Cerebellar cortex (tissue), 1 donor: ENCODE data around the gene RBMS1.

Source experiments
- DNase-seq: peaks from one replicate; pipeline ENCODE4 v3.0.0-alpha.2; 2015; ENCODE audit warnings: low spot score

RBMS1 gene

DNA sequence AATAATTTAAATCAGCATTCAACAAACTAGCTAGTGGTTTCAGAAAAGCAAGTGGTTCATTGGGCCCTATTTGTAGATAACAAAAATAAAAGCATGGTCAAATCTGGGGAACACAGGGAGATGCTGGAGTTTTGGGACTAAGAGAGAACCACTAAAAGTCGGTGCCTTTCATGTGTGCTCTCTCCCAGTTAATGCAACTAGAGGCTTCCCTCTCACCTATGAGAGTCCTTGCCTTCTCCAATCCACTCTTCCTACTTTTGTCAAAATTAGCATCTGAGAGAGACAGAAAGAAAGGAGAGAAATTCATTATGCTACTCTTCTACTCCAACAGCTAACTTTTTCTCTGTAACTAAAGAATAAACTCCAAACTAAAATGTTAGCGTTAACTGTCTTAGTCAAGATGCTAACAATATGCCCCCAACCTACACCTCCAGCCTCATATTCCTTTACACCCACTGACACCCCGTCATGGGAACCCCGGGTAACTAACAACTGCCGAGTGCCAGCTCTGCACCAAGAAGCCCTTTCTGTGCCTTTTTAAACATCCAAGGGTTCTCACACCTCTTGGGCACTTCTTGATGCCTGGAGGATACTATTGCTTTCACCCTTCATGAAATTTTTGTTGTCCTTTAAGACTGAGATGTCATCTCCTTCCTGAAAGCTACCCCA lies 133.4 kb downstream of the RBMS1 start:
- no peak for DNase-seq

DNA sequence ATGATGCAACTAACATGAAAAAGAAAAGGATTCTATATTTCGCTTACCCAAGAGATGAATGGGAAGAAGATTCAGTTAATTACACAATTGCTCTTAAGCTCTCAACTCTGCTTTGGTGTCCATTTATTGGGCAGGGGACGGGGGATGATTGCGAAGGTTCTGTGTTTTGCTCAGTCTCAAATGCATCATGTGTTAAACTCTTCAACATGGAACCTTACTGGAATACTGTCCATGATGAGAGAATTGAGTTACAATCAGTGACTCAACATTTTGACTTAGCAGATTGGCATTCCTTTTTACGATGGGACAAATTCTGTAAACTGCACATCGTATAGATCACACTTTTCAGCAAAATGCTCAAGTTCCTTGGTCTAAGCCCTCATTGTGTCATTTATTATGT lies 135.6 kb downstream of the RBMS1 start:
- DNase-seq, result no peak

DNA sequence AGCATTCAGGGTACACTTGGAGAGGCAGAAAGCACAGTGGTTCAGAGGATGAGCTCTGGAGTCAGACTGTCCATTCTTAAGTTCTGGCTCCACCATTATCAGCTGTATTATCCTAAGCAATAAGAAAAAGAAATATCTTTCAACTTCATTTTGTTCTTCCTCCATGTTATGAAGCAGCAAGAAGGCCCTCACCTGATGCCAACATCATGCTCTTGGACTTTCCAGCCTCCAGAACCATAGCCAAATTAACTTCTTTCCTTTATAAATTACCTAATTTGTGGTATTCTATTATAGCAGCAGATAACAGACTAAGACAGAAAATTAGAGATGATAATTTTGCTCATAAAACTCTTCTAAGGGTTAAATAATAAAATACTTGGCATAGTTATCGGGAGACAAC lies 137.1 kb downstream of the RBMS1 start:
- no peak for DNase-seq

DNA sequence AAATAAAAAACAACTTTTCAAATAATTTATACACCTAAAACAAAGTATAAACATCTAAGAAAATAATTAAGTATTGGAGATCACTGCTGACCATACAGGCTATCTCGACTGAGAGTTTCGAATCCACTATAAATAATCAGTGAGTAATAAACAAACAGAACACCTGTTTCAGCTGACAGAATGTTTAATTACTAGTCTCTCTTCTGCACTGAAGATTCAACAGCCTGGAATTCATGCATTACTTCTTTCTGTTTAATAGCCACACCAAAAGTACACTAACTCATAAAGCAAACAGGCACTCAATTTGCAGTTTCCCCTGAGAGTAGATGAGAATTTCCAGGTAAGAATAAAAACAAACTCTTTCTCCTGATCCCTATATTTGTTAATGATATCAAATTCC lies 138.5 kb downstream of the RBMS1 start:
- no peak for DNase-seq

DNA sequence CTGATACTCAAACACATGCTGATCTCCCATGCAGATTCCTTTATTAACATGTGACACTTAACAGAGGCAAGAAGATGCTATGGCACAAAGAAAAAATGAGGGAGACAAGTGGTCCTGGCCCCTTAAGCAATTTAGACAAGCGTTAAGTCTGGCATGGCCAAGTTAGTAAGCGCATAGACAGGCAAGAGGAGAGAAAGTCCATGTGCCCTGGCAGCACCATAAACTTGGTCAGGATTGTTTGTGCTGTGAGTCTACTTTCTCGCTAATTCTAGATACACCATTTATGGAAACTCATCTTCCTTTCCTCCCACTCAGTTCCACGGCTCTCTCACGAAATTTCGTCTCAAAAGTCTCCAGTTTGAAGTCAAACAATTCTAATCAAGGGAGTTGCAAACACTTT lies 138.9 kb downstream of the RBMS1 start:
- no peak for DNase-seq

DNA sequence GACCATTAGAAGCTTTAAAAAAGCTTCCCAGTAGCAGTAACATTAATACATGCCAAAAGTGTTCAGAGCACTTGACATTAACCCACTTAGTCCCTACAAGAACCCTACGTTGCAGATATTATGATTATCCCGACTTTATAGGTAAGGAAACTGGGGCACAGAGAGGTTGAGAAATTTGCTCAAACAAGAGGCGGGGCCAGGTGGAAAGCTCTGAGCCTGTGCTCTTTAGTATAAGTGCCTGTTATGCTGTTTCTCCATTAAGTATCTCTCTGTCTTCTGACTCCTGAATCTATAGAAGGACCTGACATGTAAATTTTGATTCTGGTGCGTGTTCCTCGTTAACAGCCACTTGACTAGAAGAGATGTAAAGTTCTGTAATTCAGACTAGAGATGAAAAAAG lies 139.8 kb downstream of the RBMS1 start:
- no peak for DNase-seq

DNA sequence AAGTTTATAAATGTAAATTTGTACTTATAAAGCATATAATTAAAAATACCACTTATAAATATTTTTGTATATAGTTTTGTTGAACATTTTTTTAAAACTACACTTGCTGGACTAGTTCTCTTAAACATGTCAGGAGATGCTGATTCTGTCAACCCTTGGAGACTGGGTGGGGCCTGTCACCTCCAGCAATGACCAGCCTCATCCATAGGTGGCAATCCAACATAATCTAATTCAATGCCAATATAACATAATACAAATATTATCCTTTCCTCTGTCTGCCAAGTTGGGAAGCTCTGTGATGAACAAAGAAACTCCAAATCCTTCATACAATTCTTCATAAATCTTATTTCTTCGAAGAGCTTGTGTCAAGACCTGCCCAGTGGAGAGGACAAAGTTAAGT lies 140.4 kb downstream of the RBMS1 start:
- DNase-seq, result no peak

DNA sequence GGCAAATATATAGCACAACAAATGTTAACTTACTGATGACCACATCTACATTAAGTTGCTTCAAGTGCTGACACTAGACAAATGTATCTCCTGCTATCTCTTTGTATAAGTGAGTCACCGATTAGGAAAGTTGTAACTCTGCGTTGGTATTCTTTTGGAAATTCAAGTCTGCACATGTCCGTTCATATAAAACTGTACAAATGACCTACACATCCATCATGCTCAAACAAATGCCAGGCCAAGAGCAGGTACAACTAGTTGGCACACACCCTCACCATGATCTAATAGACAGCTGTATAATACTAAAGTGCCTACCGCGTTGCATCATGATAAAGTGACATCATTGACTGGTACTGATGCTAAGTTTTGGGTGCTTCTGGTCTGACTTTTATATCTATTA lies 141.1 kb downstream of the RBMS1 start:
- no peak for DNase-seq

DNA sequence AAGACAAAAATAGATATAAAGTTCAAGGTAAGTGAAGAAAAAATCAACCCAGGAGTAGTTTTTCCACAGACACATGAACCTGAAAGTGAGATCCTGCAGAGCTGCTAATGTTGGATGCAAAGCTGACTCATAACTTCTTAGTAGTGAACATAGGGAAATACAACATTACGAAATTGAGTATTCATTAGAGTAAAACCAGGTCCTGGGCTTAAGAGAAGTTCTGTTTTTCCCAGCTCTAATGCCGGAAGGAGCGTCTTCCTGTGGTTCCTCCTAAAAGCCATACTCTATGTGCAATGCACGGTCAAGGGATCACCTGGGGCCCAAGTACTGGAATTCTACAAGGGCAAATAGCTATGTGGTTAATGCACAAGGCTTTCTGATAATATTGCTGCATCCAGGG lies 141.7 kb downstream of the RBMS1 start:
- no peak for DNase-seq

DNA sequence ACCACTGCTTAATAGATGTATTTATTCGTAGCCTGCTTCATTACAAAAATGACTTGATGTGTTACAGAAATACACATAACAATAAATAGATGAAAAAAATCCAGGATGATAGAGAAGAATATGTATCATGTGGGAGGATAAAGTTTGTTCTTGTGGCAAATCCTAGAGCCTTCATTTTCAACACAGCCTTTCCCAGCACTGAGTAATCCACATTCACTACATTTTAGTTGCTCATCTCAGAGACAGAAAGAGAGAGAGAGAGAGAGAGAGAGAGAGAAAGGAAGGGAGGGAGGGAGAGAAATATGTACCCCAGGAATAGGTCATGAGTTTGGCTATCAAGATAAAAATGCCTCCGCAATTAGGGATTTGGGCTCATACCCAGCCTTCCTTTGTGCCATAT lies 144.3 kb downstream of the RBMS1 start:
- DNase-seq, result no peak

DNA sequence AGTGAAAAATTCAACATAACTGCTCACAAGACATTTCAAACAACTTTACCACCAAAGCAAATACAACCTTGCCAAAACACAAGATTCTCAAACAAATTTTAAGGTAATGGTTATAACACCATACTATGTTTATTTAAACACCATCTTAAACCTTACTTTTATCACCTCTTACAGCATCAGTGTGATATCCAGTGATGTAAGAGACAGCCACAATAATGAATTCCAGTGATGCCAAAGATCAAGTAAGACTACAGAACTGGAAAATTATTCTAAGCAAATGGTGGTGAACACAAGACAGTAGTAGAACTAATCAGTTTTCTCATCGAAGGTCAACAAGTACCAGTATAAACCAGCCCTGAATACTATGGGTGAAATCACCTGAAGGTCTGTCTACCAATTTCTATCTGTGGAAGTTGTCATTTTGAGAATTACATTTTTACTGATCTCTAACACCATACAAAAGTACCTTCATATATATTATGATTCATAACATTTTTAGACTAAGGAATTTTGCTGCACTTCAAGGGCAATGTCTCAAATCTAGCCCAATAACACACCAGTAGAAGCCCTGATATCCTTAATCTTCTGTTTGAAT lies 146.2 kb downstream of the RBMS1 start:
- DNase-seq, result no peak

DNA sequence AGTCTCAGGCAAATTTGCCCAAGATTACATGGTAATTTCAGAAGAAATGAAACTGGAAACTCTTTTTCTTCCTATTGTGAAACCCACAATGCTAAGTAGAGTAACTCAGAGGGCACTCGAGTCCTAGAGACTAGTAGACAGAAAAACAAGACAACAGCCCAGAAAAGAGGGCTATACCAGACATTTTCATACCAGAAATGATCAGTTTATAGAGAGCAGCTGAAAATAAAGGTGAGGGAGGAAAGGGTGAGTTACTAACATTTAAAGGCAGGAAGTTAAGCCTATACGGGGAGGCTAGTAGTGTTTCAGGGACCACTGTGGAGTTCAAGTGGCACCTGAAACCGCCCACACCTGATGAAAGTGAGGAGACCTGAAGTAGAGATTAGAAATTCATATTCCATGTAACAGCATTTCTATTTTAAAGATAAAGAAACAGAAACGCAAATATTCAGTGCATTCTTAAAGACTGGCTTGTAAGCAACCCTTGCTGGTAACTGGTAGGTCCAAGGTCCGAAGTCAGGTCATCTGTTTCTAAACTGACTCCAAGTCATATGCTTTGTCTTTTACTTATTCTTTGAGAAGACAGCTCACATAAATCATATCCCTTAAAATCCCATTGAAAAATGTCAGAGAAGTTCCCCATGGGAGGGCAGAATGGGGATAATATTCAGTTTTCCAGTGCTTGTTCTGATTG lies 148.4 kb downstream of the RBMS1 start:
- no peak for DNase-seq

DNA sequence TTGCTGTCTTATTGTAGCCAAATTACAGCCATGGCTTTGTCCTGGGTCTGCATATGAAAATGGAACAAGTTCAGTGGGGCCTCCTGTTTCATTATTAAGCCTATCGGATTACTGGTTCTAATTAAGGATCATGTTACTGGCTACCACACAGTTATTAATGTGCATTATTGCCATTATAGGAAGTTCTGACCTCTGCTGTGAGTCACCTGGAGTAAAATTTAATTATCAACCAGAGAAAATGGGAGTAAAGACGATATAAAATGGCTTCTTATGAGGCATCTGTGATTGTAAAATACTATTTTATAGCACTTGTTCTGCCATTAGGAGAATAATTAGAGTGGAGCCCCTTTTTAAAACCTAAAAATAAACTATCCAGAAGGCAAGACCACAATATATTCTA lies 150.2 kb downstream of the RBMS1 start:
- no peak for DNase-seq

DNA sequence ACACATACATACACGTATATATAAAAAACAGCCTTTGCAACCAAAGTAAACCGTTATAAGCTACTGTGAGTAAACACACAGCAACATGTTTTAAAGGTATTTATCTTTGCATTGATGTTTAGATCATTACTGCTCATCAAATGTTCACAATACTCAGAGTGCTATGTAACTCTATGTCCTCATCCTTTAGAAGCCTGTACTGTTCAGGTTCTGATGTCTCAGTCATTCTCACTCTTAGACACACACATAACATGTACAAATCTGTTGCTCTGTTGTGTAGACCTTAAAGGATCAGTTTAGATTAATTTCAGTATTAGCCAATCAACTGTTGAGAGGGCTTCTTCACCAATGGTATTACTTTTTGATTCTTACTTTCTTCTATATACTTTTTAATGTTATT lies 153.9 kb downstream of the RBMS1 start:
- DNase-seq, result no peak

DNA sequence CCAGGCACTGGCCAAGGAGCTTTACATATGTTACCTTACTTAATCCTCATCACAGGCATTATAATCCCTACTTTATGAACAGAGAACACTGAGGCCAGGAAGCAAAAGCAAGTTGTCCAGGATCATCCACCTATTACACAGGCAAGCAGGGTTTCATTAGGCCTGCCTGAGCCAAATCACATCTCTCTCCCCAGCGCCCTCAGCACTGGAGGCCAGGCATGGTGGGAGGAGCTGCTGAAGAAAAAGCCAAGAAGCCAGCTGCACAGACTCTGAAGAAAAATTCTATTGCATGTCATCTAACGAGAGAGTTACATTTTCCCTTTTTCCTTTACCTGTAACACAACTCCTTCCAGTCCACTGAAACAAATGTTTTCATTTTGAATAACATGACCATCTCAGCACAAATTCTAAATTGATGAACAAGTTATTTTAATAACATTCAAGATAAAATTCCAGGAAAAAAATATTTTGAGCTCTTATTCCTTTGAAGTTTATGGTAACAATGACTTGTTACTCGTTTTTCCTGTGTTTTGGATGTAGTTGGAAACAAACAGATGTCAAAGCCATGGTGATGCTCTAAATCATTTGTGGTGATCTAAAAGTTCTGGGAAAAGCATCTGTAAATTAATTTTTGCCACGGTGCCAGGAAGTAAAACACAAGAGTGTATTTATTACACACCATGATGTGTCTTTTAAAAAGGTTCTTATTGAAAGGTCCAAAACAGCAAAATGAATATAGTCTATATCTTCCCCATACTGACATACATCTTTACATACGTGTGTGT lies 154.5 kb downstream of the RBMS1 start:
- no peak for DNase-seq

DNA sequence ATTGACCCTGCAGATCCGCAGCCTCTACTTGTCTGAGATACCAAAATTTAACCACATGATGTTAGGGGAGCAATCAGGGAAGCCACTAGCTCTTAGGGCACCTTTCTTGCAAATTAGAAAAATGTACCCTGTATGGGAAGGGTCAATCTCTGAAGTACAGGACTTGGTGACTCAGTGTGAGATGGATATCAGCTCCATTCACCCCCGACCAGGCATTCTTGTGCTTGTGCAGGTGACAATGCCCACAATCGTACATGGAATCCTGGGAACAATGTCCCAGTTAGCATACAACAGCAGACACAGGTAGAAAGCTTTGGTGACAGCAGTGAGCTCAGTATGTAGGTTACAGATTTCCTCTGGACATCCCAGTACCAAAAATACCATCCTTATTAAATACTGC lies 155.9 kb downstream of the RBMS1 start:
- DNase-seq, result no peak

DNA sequence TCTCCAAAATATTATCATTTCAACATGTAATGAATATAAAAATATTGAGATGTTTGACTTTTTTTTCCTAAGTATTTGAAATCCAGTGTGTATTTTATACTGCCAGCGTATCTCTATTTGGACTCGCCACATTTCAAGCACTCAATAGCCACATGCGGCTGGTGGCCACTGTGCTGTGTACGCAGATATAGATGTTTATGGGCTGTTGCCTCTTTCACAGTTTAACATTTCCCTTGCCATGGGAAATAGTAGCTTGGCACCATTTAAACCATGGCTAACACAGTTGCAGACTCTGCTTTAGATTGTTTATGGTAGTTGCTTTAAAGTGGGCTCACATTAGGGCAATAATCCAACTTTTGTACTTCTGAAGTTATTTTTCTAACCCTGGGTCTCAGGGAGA lies 157.0 kb downstream of the RBMS1 start:
- no peak for DNase-seq

DNA sequence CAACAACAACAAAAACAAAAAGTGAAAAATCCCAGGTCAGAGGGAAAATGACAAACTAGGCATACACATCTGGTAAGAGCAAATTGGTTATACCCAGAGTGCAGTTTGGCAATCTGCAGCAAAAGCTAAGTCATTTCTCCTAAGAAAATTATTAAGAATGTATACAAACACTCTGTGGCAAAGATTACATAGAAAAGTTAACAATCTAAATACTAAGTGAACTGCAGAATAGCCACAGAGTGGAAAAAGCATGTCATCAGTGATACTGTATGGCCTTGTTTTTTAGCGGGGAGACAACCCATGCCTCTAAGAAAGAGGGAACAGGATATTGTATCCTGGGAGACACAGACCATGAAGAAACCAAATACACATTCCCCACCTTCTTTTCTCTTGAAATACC lies 157.5 kb downstream of the RBMS1 start:
- DNase-seq, result no peak

DNA sequence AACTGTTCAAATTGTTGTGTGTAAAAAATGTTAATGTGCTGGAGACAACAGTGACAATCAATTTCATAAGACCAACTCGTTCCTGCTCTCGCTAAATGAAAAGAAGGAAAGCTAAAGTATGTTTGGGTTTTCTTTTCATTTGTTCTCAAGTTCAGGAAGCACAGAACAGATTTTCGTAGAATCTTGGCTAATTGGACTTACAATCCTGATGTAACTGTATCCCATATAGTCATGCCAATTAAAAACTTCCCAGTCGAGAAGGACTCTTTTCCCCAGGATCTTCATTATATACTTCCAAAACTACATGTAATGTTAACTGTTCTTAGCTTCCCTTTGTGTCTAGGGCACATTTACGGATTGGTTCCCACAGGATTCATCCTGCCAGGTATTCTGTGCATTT lies 158.2 kb downstream of the RBMS1 start:
- DNase-seq, result no peak

DNA sequence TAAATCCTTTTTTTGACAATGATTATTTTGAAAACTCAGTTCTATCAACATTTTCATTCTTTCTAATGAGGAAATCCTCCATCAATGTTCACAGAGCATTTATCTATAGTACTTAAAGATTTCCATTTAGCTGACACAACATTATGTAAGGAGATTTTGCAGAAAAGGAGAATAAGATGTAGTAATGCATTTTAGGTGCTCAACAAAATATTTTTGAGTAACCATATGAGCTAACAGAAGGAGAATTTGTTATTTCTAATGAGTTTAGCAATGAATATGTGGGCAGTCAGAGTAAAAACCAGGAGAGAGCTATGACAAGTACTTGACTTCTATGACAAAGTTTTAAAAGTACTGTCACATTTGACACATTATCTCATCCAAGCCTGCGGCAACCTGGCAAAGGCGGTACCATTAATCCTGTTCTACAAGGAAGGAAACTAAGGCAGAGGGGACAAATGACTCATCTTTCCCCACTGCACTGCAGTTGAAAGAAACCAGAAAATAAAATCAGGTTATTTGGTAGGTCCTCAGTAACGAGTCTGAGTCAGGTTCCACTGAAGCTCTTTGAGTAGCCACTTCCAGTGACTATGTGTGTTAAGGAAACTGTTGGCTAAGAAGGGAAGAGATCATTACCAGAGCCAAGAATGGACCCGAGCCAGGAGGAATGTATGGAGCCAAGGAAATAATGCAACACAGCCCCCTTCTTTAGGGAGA lies 159.4 kb downstream of the RBMS1 start:
- DNase-seq, result no peak

DNA sequence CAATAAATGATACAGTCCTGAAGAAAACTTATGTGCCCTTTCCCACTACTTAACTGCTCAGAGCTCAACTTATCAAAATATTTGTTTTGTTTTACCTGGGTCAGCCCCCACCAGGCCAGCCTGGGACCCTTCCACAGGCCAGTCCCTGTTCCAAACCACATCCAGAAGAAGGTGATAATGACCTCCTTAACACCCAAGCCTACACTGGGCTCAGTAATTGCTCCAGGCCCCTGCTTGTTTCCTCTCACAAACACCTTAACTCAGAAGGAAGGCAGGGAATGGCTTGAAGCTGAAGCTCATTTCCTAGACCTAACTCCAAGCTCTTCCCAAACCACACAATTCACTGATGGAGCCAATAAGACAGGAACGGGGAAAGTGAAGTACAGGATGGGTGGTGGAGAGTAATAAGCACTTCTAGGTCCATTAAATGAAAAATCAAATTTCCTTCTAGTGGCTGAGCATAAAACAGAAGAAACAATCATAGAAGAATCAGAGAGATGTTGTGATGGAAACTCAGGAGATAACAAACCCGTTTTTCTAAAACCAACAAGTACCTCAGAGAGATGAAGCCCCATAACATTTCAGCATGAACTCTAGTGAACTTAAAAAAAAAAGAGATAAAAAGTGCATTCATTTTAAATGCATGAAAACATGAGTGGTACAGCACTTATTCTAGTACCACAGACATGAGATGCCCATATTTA lies 160.1 kb downstream of the RBMS1 start:
- DNase-seq, result no peak

DNA sequence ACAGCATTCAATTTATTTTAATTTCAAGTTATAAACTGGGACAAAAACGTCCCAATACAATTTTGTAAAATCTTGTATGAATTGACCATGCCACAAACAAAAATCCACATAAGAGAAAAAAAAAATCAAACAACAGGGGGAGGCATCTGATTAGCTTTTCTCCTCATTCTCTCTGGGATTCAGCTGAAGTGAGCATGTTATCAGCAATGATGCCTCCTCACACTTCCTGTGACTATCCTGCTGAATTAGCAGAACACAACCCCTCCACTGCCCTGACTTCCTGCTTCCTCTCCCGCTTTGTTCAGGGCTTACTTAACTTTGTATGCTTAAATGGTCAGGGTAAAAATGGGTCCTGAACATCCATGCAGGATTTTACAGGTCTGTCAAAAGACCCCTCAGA lies 161.3 kb downstream of the RBMS1 start:
- no peak for DNase-seq
